Bronchial epithelial cell (primary cell): ENCODE measurements around the gene DHRS11. TPM values are rescaled to one million over a fixed set of nuclear protein-coding genes. Genes with fewer than 3 reads are reported as not detected.
A peak's percentile ranks its signal among the peaks of the same experiment; 100 is the strongest.
"Not testable (repeated sequence)": the region's sequence is repeated elsewhere in the genome, so short reads cannot be mapped to it uniquely, and the experiment has no call there.

Experiments
- DNase-seq: peaks from one replicate; pipeline ENCODE4 v3.0.0-alpha.2; 2010; ENCODE audit warnings: low read depth
- FAIRE-seq: peaks from 2 replicates; lab custom pipeline; 2011; peaks lifted over from hg19 to GRCh38; lab: Jason Lieb, UNC
- H3K27me3 ChIP-seq: 2 replicates; pipeline ENCODE4 v1.5.1; 2011; ENCODE audit warnings: low read length; ENCODE audit not compliant: control insufficient read depth, insufficient read depth
- H3K36me3 ChIP-seq: 2 replicates; pipeline ENCODE4 v1.5.1; 2011; ENCODE audit warnings: low read length; ENCODE audit not compliant: control insufficient read depth, insufficient read depth
- H3K4me3 ChIP-seq: 2 replicates; pipeline ENCODE4 v1.5.1; 2011; ENCODE audit warnings: mild to moderate bottlenecking, low read depth, low read length, control low read depth
- total RNA-seq: library from RNA; depleted of rRNA; stranded (reverse); fragments of >200 nt; gene quantifications from 2 replicates; pipeline ENCODE4 v1.2.1, GENCODE V29; 2014
- TF ChIP-seq, protein P1 (sequence below): IDR thresholded peaks from 2 replicates; pipeline ENCODE4 v1.5.1; 2011; ENCODE audit warnings: mild to moderate bottlenecking, moderate library complexity, low read length, control low read depth, inconsistent platforms; ENCODE audit not compliant: insufficient read depth, severe bottlenecking

Gene DHRS11
- total RNA-seq, 1 donor from 2014 or later: 7.9 TPM

DNA sequence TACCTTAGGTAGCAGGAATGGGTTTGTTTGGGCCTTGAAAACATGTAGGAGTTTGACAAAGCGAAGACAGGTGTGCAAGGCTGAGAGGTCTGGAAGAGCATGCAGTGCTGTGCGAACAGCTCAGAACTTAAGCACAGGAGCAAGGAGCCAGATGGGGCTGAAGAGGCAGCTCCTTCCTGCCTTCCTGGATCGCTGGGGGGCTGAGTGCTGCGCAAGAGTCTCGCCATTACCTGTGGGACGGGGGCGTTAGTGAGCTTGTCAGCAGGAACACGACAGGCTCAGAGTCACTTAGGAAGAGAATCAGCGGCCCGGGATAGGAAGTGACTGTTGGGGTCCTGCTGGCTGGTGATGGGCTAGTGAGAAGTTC, 9.2 kb downstream of the DHRS11 start:
- Histone ChIP-seq H3K4me3 (peak overlapping the region; percentile 81), H3K36me3 (no peaks in the 10 kb centered on the region), H3K27me3 (no peaks in the 10 kb centered on the region)
- TF ChIP-seq, protein P1, sequence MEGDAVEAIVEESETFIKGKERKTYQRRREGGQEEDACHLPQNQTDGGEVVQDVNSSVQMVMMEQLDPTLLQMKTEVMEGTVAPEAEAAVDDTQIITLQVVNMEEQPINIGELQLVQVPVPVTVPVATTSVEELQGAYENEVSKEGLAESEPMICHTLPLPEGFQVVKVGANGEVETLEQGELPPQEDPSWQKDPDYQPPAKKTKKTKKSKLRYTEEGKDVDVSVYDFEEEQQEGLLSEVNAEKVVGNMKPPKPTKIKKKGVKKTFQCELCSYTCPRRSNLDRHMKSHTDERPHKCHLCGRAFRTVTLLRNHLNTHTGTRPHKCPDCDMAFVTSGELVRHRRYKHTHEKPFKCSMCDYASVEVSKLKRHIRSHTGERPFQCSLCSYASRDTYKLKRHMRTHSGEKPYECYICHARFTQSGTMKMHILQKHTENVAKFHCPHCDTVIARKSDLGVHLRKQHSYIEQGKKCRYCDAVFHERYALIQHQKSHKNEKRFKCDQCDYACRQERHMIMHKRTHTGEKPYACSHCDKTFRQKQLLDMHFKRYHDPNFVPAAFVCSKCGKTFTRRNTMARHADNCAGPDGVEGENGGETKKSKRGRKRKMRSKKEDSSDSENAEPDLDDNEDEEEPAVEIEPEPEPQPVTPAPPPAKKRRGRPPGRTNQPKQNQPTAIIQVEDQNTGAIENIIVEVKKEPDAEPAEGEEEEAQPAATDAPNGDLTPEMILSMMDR: no peak
- DNase-seq (no peak), FAIRE-seq (no peak)

DNA sequence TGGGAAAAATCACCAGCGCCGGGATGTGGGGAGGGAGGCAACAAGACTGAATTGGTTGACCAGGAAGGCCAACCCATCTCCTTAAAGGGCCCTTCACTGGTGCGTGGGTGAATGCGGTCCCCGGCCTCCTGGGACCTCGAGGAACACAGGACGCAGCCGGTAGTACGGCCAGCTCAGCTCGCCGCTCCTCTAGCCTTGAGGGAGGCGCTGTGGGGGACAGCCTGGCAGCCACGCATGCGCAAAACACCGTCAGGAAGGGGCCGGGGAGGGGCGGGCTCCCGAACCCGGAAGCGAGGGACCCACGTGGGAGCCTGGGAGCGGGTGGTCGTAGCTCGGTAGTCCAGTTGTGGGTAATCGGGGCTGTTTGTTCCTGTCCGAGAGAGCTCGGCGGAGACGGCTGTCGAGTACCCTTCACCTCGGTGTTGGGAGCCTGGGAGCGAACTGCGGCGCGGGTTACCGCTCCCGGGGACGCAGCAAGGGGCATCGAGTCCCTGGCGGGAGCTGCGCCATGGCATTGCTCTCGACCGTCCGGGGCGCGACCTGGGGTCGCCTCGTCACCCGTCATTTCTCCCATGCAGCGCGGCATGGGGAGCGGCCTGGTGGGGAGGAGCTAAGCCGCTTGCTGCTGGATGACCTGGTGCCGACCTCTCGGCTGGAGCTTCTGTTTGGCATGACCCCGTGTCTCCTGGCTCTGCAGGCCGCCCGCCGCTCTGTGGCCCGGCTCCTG, 9.8 kb downstream of the DHRS11 start, which contains the start of gene MRM1:
MRM1 (plus strand) TSS at position 281 of the 727 bp plus-strand sequence; CDS start at position 509, 228 bp downstream.
- TF ChIP-seq, protein P1: peak; percentile 22
- FAIRE-seq (no peak), DNase-seq (peak; percentile 78)
- Histone ChIP-seq H3K27me3 (no peaks in the 10 kb centered on the region), H3K4me3 (peak within 1 kb of the TSS; percentile 81), H3K36me3 (no peaks in the 10 kb centered on the region)

DNA sequence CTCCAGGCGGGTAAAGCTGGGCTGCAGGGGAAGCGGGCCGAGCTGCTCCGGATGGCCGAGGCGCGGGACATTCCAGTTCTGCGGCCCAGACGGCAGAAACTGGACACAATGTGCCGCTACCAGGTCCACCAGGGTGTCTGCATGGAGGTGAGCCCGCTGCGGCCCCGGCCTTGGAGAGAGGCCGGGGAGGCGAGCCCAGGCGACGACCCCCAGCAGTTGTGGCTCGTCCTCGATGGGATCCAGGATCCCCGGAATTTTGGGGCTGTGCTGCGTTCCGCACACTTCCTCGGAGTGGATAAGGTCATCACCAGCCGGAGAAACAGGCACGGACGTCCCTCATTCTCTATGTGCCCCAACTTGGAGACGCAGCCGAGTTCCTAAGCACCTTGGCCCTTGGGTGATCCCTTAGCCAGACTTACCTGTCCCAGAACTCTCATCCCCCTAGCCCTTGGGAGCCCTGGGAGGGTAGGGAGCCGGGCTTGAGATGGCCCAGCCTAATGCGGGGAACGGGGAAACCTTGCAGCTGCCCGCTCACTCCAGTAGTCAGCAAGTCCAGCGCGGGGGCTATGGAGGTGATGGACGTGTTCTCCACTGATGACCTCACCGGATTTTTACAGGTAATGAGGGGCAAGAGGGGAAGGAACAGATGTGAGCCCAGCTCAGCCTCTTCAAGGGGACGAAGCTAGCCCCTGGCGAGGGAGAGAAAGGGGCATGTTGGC, 10.5 kb downstream of the DHRS11 start:
- Histone ChIP-seq H3K36me3 (no peaks in the 10 kb centered on the region), H3K4me3 (peak overlapping the region; percentile 81), H3K27me3 (no peaks in the 10 kb centered on the region)
- DNase-seq (no peak), FAIRE-seq (no peak)
- TF ChIP-seq, protein P1: no peak

DNA sequence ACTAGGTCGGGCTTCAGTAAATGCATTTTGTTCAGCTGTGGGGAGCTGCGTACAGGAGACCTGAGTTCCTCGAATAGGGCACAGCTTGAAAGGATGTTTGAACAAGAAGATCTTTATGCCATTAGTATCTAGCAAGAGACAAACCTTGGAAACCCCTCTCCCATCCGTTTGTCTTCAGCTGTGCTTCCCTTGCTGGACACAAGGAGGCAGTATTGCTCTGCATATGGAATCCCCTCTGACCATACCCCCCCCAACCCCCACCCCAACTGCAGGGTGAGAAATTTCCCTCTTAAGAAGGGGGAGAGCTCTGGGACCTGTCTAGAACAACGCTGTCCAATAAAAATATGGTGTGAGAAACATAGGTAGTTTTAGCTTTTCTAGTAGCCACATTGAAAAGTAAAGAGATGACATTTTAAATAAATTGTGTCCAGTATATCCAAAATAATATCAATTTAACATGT, 11.3 kb downstream of the DHRS11 start:
- Histone ChIP-seq H3K27me3 (no peaks in the 10 kb centered on the region), H3K36me3 (peaks cover 2% of the 10 kb centered on the region), H3K4me3 (peak overlapping the region; percentile 81)
- TF ChIP-seq, protein P1: peak; percentile 80
- DNase-seq (peak; percentile 60), FAIRE-seq (no peak)

DNA sequence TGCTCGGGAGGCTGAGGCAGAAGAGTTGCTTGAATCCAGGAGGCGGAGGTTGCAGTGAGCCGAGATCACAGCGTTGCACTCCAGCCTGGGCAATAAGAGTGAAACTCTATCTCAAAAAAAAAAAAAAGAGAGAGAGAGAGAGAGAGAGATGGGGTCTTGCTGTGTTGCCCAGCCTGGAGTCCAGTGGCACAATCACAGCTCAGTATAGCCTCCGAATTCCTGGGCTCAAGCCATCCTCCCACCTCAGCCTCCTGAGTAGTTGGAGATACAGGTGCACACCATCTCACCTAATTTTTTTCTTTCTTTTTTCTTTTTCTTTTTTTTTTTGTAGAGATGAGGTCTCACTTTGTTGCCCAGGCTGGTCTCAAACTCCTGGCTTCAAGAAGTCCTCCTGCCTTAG, 13.3 kb downstream of the DHRS11 start:
- not testable (repeated sequence) for H3K4me3 ChIP-seq, FAIRE-seq, H3K36me3 ChIP-seq, DNase-seq, H3K27me3 ChIP-seq

DNA sequence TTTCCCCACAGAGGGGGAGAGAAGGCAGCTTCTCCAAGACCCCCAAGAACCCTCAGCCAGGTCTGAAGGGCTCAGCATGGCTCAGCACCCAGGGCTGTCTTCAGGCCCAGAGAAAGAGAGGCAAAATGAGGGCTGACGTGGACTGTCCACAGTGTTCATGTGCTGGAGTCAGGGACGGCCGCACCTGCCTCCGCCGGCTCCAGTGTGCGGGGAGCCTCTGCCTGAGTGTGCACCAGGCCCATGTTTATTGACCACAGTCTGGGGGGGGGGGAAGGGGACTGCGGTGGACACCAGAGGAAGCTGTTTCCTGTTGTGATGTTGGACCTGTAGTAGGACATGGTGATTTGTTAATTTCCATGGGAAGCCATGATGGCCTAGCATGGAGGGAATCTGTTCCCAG, 16.6 kb downstream of the DHRS11 start:
- no peak for DNase-seq
- peaks cover 2% of the 10 kb centered on the region for H3K36me3 ChIP-seq
- no peaks in the 10 kb centered on the region for H3K27me3 ChIP-seq
- H3K4me3 ChIP-seq: no peak overlapping the region
- TF ChIP-seq, protein P1: no peak
- no peak for FAIRE-seq
